Astrocyte (in vitro differentiated cells and primary cell): Measurements from ENCODE around the gene NR1H3. TPM values are rescaled to one million over a fixed set of nuclear protein-coding genes. Genes with fewer than 3 reads are reported as not detected.

ENCODE experiments used
- DNase-seq: peaks from one replicate; pipeline ENCODE4 v3.0.0-alpha.2; 2010; ENCODE audit warnings: low read depth
- FAIRE-seq: peaks from 2 replicates; lab custom pipeline; 2011; peaks lifted over from hg19 to GRCh38; lab: Jason Lieb, UNC
- H2AFZ ChIP-seq: 2 replicates; pipeline ENCODE4 v1.6.0; 2012; ENCODE audit warnings: low read depth, low read length, inconsistent platforms
- H3K27ac ChIP-seq: 2 replicates; pipeline ENCODE4 v1.5.1; 2011; ENCODE audit warnings: low read depth, low read length, inconsistent platforms
- H3K27me3 ChIP-seq: 2 replicates; pipeline ENCODE4 v1.6.0; 2011; ENCODE audit warnings: low read length, inconsistent platforms; ENCODE audit not compliant: insufficient read depth
- H3K36me3 ChIP-seq: 2 replicates; pipeline ENCODE4 v1.5.1; 2011; ENCODE audit warnings: low read length, inconsistent platforms; ENCODE audit not compliant: insufficient read depth
- H3K4me1 ChIP-seq: 2 replicates; pipeline ENCODE4 v1.5.1; 2011; ENCODE audit warnings: low read length, inconsistent platforms; ENCODE audit not compliant: insufficient read depth
- H3K4me2 ChIP-seq: 2 replicates; pipeline ENCODE4 v1.6.0; 2012; ENCODE audit warnings: low read length, inconsistent platforms
- H3K4me3 ChIP-seq: 2 replicates; pipeline ENCODE4 v1.5.1; 2011; ENCODE audit warnings: low read depth, mild to moderate bottlenecking, low read length, inconsistent platforms; ENCODE audit not compliant: insufficient read depth
- H3K79me2 ChIP-seq: 2 replicates; pipeline ENCODE4 v1.6.0; 2012; ENCODE audit warnings: mild to moderate bottlenecking, low read length, inconsistent platforms; ENCODE audit not compliant: insufficient read depth
- H3K9ac ChIP-seq: 2 replicates; pipeline ENCODE4 v1.6.0; 2012; ENCODE audit warnings: mild to moderate bottlenecking, low read length, inconsistent platforms
- H3K9me3 ChIP-seq: 2 replicates; pipeline ENCODE4 v1.5.1; 2012; ENCODE audit warnings: low read depth, mild to moderate bottlenecking, low read length, inconsistent platforms; ENCODE audit not compliant: insufficient read depth
- H4K20me1 ChIP-seq: 2 replicates; pipeline ENCODE4 v1.6.0; 2012; ENCODE audit warnings: low read length, inconsistent platforms; ENCODE audit not compliant: insufficient read depth
- H3K27ac Mint-ChIP-seq: one replicate; pipeline ENCODE4 v1.8.0; 2021; ENCODE audit warnings: mild to moderate bottlenecking, mixed read lengths; ENCODE audit not compliant: unreplicated experiment
- H3K27me3 Mint-ChIP-seq: one replicate; pipeline ENCODE4 v1.8.0; 2021; ENCODE audit warnings: low read depth, mixed read lengths; ENCODE audit not compliant: unreplicated experiment
- H3K36me3 Mint-ChIP-seq: one replicate; pipeline ENCODE4 v1.8.0; 2021; ENCODE audit warnings: low read depth, mixed read lengths; ENCODE audit not compliant: unreplicated experiment
- H3K4me1 Mint-ChIP-seq: one replicate; pipeline ENCODE4 v1.8.0; 2021; ENCODE audit warnings: low read depth, mixed read lengths; ENCODE audit not compliant: unreplicated experiment
- H3K4me3 Mint-ChIP-seq: one replicate; pipeline ENCODE4 v1.8.0; 2021; ENCODE audit warnings: mild to moderate bottlenecking, moderate library complexity, mixed read lengths; ENCODE audit not compliant: unreplicated experiment
- H3K9me3 Mint-ChIP-seq: one replicate; pipeline ENCODE4 v1.8.0; 2021; ENCODE audit warnings: mild to moderate bottlenecking, mixed read lengths; ENCODE audit not compliant: unreplicated experiment
- CTCF ChIP-seq: IDR thresholded peaks from 2 replicates; pipeline ENCODE4 v1.5.1; 2011; ENCODE audit warnings: low read depth, mild to moderate bottlenecking, inconsistent platforms, low read length, moderate library complexity; ENCODE audit not compliant: insufficient read depth
- EZH2 ChIP-seq: IDR thresholded peaks from 2 replicates; pipeline ENCODE4 v1.6.1; 2012; ENCODE audit warnings: mild to moderate bottlenecking, low read length, inconsistent platforms; ENCODE audit not compliant: insufficient read depth
- total RNA-seq: library from RNA; stranded (reverse); gene quantifications from 2 replicates; pipeline ENCODE4 v1.2.1, GENCODE V29; 2021

Gene NR1H3
- total RNA-seq, 1 donor from 2014 or later = 11.2 TPM

GRCh38 chr11:47249378-47249715 is 8.4 kb upstream of the NR1H3 start:
- Mint-ChIP-seq H3K9me3 (no peaks in the 10 kb centered on the region), H3K4me1 (peaks cover 16% of the 10 kb centered on the region), H3K27me3 (no peaks in the 10 kb centered on the region), H3K36me3 (peaks cover 10% of the 10 kb centered on the region), H3K4me3 (peak overlapping the region; percentile 100), H3K27ac (peak overlapping the region; percentile 100)
- Histone ChIP-seq H3K79me2 (peaks cover 28% of the 10 kb centered on the region), H3K27me3 (no peaks in the 10 kb centered on the region), H3K9ac (peak overlapping the region; percentile 92), H4K20me1 (no peaks in the 10 kb centered on the region), H3K9me3 (no peaks in the 10 kb centered on the region), H3K4me2 (peak overlapping the region; percentile 98), H2AFZ (peak overlapping the region; percentile 97), H3K4me3 (peak overlapping the region; percentile 92), H3K36me3 (peaks cover 8% of the 10 kb centered on the region), H3K4me1 (peaks cover 17% of the 10 kb centered on the region), H3K27ac (peak overlapping the region; percentile 83)
- no peak for TF ChIP-seq EZH2
- TF ChIP-seq CTCF = no peak
- no peak for FAIRE-seq
- DNase-seq = no peak

GRCh38 chr11:47251751-47252150 is 6.0 kb upstream of the NR1H3 start:
- Histone ChIP-seq H3K9ac (no peak overlapping the region), H3K27ac (no peak overlapping the region), H3K27me3 (no peaks in the 10 kb centered on the region), H3K36me3 (no peaks in the 10 kb centered on the region), H3K4me2 (no peak overlapping the region), H2AFZ (no peak overlapping the region), H3K4me3 (no peak overlapping the region), H4K20me1 (no peaks in the 10 kb centered on the region), H3K9me3 (no peaks in the 10 kb centered on the region), H3K4me1 (peaks cover 26% of the 10 kb centered on the region), H3K79me2 (peaks cover 27% of the 10 kb centered on the region)
- DNase-seq (no peak), FAIRE-seq (no peak)
- Mint-ChIP-seq H3K36me3 (peaks cover 3% of the 10 kb centered on the region), H3K4me3 (no peak overlapping the region), H3K4me1 (peaks cover 17% of the 10 kb centered on the region), H3K9me3 (no peaks in the 10 kb centered on the region), H3K27me3 (no peaks in the 10 kb centered on the region), H3K27ac (no peak overlapping the region)
- TF ChIP-seq CTCF (no peak), EZH2 (no peak)

GRCh38 chr11:47253660-47254059 is 4.1 kb upstream of the NR1H3 start:
- DNase-seq (no peak), FAIRE-seq (no peak)
- H2AFZ ChIP-seq = no peak overlapping the region
- no peak overlapping the region for H3K4me2 ChIP-seq
- H3K27me3 Mint-ChIP-seq = no peaks in the 10 kb centered on the region
- peaks cover 3% of the 10 kb centered on the region for H3K36me3 Mint-ChIP-seq
- H3K36me3 ChIP-seq = no peaks in the 10 kb centered on the region
- peaks cover 17% of the 10 kb centered on the region for H3K4me1 Mint-ChIP-seq
- peaks cover 10% of the 10 kb centered on the region for H3K79me2 ChIP-seq
- H4K20me1 ChIP-seq = no peaks in the 10 kb centered on the region
- peaks cover 30% of the 10 kb centered on the region for H3K4me1 ChIP-seq
- no peaks in the 10 kb centered on the region for H3K9me3 ChIP-seq
- H3K9me3 Mint-ChIP-seq = no peaks in the 10 kb centered on the region
- H3K27ac Mint-ChIP-seq = no peak overlapping the region
- H3K4me3 ChIP-seq = no peak overlapping the region
- no peaks in the 10 kb centered on the region for H3K27me3 ChIP-seq
- no peak overlapping the region for H3K9ac ChIP-seq
- H3K4me3 Mint-ChIP-seq = no peak overlapping the region
- H3K27ac ChIP-seq = no peak overlapping the region
- TF ChIP-seq CTCF = no peak
- no peak for TF ChIP-seq EZH2
